ENCODE results near the gene EMILIN2.

Gene EMILIN2

GRCh38 chr18:2917259-2918047 is 70.6 kb downstream of the EMILIN2 start:
- peak; percentile 14 to 15 for DNase-seq

- no peak for DNase-seq
These were observed 72.2 kb downstream of the EMILIN2 start for GRCh38 chr18:2918761-2919550.

GRCh38 chr18:2919600-2919999 is 72.8 kb downstream of the EMILIN2 start:
- no peak for DNase-seq

- no peak for DNase-seq
These were observed 73.2 kb downstream of the EMILIN2 start for GRCh38 chr18:2920027-2920426.

GRCh38 chr18:2920546-2921343 is 73.9 kb downstream of the EMILIN2 start:
- DNase-seq = no peak

- DNase-seq = no peak
These were observed 75.0 kb downstream of the EMILIN2 start for GRCh38 chr18:2921778-2922177.

GRCh38 chr18:2923464-2923863 is 76.7 kb downstream of the EMILIN2 start:
- DNase-seq = no peak

GRCh38 chr18:2924920-2925319 is 78.1 kb downstream of the EMILIN2 start:
- no peak for DNase-seq

- DNase-seq = no peak
These were observed 79.7 kb downstream of the EMILIN2 start for GRCh38 chr18:2926528-2926927.

GRCh38 chr18:2927745-2928144 is 80.9 kb downstream of the EMILIN2 start:
- DNase-seq = no peak

- no peak for DNase-seq
These were observed 85.7 kb downstream of the EMILIN2 start for GRCh38 chr18:2932247-2933181.

- no peak for DNase-seq
These were observed 87.2 kb downstream of the EMILIN2 start for GRCh38 chr18:2933995-2934394.

GRCh38 chr18:2935438-2936192 is 88.8 kb downstream of the EMILIN2 start:
- DNase-seq = no peak

- no peak for DNase-seq
These were observed 92.5 kb downstream of the EMILIN2 start for GRCh38 chr18:2939317-2939716.

GRCh38 chr18:2948038-2948437 is 101.2 kb downstream of the EMILIN2 start:
- DNase-seq = no peak

- no peak for DNase-seq
These were observed 105.8 kb downstream of the EMILIN2 start for GRCh38 chr18:2952605-2953004.

- no peak for DNase-seq
These were observed 107.3 kb downstream of the EMILIN2 start for GRCh38 chr18:2953935-2954653.

- DNase-seq = no peak
These were observed 108.3 kb downstream of the EMILIN2 start for GRCh38 chr18:2954869-2955645.

GRCh38 chr18:2956056-2956455 is 109.2 kb downstream of the EMILIN2 start:
- no peak for DNase-seq

- no peak for DNase-seq
These were observed 112.1 kb downstream of the EMILIN2 start for GRCh38 chr18:2958819-2959298.

Data from activated T-cell treated with anti-CD3 and anti-CD28 coated beads, Interleukin-2, amount 50 U/mL, for 48 hours (primary cell).